Gastrocnemius medialis (tissue), 4 donors: ENCODE measurements around the gene THSD4.

Experiments used
- CTCF ChIP-seq, 5 experiments: fragments of 450-650 bp in 3 of 5; fragments of 200-600 bp in 2 of 5; sonication (generic) in 2 of 5; IDR thresholded peaks in 4 of 5; conservative IDR thresholded peaks in 1 of 5; 1 replicate in 4 of 5; 2 replicates in 1 of 5; pipeline ENCODE4 v1.5.1; 2016 to 2019; ENCODE audit warnings: antibody characterized with exemption in 5 of 5, mild to moderate bottlenecking in 3 of 5, moderate library complexity in 3 of 5
- POLR2A ChIP-seq, 2 donors: fragments of 450-650 bp; IDR thresholded peaks; one replicate each; pipeline ENCODE4 v1.6.1; 2017; ENCODE audit warnings: antibody characterized with exemption in 2 of 2, mild to moderate bottlenecking in 2 of 2, moderate library complexity in 2 of 2

- TF ChIP-seq CTCF (IDR thresholded peaks at IDR 0.05 in 4 of 5, conservative IDR thresholded peaks at IDR 0.05 in 1 of 5) = no peak
- TF ChIP-seq POLR2A (IDR thresholded peaks at IDR 0.05) = no peak
Observed at GRCh38 chr15:71657141-71657540, 541.9 kb downstream of the THSD4 start.
